NCI-H1092 treated with DMSO at 0.1 percent for 48 hours (cell line): ENCODE results near the gene FEM1B.

Experiments
- DNase-seq: peaks from one replicate; lab custom pipeline; 2025; lab: John Stamatoyannopoulos, UW

FEM1B gene

GRCh38 chr15:68285259-68285980 lies 7.9 kb downstream of the FEM1B start:
- DNase-seq, result no peak

GRCh38 chr15:68286256-68286655 lies 8.7 kb downstream of the FEM1B start:
- no peak for DNase-seq

DNA sequence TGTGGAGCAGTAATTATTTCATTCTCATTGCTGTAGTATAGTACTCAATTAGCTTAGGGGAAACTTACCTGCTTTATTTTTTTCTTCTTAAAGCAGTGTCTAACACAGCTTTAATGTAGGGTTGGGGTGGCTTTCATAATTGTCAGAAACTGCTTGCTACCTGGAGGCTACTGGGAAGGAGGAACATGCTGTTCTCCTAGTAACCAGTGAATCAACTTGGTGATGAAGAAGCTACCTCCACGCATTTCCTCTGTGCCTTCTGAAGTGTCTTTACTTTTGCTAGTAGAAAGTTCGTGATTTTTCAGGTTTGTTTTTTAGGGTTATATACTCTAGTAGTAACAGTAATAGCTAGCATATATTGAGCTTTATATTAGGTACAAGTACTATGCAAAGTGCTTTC lies 11.5 kb downstream of the FEM1B start:
- DNase-seq, result no peak

DNA sequence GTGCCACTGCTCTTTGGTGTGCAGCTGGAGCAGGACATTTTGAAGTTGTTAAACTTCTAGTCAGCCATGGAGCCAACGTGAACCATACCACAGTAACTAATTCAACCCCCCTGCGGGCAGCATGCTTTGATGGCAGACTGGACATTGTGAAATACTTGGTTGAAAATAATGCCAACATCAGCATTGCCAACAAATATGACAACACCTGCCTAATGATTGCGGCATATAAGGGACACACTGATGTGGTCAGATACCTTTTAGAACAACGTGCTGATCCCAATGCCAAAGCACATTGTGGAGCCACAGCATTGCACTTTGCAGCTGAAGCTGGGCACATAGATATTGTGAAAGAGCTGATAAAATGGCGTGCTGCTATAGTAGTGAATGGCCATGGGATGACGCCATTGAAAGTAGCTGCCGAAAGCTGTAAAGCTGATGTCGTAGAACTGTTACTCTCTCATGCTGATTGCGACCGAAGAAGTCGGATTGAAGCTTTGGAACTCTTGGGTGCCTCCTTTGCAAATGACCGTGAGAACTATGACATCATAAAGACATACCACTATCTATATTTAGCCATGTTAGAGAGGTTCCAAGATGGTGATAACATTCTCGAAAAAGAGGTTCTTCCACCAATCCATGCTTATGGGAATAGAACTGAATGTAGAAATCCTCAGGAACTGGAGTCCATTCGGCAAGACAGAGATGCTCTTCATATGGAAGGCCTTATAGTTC lies 12.2 kb downstream of the FEM1B start:
- no peak for DNase-seq

DNA sequence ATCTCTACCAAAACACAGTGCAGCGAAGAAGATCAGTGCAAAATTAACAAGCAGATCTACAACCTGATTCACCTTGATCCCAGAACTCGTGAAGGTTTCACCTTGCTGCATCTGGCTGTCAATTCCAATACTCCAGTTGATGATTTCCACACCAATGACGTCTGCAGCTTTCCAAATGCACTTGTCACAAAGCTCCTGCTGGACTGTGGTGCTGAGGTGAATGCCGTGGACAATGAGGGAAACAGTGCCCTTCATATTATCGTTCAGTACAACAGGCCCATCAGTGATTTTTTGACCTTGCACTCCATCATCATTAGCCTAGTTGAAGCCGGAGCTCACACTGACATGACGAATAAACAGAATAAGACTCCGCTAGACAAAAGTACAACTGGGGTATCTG lies 13.2 kb downstream of the FEM1B start:
- DNase-seq, result no peak

GRCh38 chr15:68292157-68292781 lies 14.7 kb downstream of the FEM1B start:
- DNase-seq, result no peak

DNA sequence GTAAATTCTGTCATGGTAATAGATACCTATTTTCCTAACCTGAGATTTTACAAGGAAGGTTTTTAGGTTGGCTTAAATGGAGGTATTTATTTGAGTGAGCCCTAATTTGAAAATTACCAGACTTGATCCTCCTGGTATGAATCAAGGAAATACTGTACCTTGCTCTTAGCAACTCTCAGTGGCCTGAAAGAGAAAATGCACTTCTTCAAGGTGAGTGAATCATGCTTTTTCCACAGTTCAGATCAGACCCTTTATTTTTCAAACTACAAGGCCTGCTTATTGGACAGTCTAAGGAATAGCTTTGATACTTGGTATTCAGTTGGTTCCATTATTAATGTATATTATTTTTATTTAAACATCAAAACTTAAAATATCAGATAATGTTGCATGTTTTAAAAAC lies 15.4 kb downstream of the FEM1B start:
- DNase-seq, result no peak

GRCh38 chr15:68295014-68295805 lies 17.7 kb downstream of the FEM1B start:
- DNase-seq, result no peak

DNA sequence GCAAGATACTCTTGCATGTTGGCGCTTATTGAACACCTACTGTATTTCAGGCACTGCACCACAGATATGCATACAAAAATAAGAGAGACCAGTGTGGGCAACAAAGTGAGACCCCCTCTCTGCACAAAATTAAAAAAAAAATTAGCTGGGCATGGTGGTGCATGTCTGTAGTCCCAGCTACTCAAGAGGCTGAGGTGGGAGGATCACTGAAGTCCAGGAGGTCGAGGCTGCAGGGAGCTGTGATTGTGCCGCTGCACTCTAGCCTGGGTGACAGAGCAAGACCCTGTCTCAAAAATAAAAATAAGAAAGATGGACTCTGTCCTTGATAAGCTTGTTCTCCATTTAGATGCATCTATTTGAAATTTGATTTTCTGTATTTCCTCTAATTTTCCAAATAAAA lies 20.8 kb downstream of the FEM1B start:
- no peak for DNase-seq

DNA sequence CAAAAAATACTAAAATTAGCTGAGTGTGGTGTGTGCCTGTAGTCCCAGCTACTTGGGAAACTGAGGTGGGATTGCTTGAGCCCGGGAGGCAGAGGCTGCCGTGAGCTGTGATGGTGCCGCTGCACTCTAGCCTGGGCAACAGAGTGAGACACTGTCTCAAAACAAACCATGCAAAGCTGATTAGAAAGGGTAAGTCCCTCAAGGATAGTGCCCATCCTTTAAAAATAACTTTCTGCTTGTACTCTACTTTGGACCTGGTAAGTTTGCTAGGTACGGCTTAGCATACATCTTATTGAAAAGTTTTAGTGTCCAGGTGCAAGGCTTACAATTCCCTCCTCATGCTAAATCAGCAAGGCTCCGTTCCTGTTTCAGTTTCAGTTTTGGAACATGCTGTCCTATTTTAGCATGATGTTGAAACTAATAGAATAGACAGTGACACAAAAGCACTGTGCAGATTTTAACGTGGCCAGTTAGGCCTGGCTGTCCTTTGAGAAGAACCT lies 21.4 kb downstream of the FEM1B start:
- no peak for DNase-seq

DNA sequence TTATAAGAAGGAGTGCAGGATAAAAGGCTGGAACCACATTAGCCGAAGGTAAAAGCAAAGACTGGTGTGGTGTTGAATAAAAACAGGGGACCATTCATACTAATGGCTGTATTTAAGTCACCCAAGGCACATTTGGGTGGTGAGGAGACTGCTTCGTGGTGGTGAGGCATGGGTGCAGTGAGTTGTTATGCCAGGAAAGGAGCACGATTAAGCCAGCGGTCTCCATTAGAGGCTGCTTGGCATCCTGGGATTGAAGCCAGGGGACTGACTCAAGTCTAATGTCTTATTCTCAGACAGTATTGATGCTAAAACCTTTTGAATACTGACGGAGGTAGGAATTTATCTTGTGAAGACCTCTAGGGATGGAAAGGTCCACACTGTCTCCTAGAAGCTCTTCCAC lies 21.9 kb downstream of the FEM1B start:
- no peak for DNase-seq

DNA sequence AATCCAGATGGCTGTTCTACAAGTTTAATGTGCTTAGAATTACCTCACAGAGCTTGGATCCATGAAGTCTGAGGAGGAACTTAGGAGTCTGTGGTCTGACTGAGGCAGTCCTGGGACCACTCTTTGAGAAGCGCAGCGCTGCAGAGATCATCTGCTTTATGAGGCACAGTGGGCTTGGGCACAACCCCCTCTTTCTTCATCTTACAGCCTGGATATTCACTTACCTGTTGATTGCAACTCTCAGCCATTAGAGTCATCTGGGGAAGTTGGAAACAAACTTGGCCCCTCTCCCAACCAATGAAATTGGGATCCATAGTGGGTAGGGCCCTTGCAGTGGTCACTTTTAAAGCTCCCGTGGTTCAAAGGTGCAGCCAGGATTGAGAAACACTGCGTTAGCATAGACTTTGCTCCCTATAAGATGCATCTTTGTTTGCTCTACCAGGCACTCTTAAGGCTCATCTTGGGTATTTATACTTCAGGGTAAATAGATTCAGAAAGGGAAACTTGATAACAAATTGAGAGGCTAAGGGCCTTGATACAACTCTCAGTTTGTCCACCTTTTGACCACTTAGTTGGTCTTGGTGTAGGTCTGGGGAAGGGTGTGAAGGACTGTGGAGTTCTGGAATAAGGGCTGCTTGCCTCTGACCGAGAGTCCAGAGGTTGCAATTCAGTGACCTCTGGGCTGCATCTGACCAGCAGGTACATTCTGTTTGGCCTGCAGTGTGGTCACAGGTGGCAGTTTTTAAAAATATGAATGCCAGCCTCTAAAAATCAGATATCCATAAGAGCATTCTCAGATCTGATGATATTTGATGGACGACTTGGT lies 22.8 kb downstream of the FEM1B start:
- no peak for DNase-seq

DNA sequence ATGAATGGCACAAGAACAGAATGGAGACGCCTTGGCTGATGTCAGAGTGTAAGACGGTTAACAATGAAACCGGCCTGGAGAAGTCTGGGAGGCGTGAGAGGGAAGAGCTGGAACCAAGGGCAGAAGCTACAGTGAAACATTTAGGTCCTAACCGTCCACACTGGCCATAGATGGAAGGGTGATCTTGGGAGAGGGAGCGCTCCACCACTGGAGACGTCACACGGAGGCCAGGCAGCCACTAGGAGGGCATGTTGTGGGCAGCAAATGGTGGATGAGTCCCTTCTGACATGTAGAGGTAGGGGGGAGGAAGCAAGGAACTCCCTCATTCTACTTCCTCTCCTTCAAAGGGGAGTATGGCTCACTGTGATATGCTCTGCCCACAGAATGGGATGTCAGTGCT lies 23.8 kb downstream of the FEM1B start:
- DNase-seq, result no peak

- no peak for DNase-seq
These were observed 25.2 kb downstream of the FEM1B start for GRCh38 chr15:68302729-68303128.

DNA sequence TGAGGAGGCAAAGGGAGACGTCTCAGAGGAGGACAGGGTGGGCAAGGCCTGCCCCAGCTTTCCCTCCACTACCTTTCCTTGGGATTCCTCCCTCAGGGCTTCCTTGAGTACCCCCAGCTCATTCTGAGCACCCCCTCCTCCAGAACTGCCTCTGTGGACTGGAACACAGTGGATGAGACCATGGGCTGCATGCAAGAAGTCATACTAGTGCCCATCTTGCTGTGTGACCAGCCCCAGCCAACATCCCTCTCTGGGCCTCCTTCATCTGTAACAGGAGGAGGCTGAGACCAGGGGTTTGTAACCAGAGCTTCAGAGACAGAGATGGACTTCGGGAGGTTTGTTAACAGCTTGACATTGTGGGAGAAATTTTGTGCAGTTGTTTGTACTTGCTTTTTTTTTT lies 25.6 kb downstream of the FEM1B start:
- no peak for DNase-seq

DNA sequence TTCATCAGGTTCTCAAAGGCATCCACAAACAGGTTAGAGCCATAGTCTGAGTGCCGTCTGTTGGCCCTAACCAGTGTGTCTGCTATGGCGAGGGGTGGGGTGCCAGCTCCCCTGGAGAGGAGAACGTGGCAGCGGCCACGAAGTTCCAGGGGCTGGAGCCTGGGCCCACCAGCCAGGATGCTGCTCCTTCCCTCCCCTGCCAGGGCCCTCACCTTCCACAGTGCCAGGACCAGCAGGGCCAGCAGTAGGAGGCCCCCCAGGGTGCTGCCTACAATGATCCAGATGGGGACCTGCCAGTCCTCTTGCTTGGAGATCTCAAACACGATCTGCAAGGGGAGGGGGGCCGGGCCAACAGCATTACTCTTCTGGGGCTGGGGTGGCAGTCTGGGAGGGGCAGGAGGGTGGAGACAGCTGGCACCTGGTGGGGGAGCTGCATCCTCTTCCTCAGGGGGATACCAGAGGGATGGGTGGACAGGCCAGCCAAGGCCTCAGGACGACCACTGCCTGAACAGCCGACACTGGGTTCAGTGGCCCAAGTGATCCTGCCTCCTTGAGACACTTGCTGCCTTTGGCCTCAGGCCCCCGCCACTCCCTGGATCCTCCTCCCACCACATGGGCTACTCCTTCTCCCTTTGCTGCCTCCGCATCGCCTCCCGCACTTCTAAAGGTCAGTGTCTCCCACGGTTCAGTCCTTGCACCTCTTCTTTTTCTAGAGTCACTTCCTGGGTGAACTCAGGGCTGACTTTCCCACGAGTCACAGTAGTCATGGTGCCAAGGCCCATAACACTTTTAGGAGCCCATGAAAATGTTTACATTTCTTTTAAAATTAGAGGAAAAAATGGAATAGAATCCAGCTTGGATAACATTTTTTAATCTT lies 26.3 kb downstream of the FEM1B start:
- DNase-seq, result no peak

DNA sequence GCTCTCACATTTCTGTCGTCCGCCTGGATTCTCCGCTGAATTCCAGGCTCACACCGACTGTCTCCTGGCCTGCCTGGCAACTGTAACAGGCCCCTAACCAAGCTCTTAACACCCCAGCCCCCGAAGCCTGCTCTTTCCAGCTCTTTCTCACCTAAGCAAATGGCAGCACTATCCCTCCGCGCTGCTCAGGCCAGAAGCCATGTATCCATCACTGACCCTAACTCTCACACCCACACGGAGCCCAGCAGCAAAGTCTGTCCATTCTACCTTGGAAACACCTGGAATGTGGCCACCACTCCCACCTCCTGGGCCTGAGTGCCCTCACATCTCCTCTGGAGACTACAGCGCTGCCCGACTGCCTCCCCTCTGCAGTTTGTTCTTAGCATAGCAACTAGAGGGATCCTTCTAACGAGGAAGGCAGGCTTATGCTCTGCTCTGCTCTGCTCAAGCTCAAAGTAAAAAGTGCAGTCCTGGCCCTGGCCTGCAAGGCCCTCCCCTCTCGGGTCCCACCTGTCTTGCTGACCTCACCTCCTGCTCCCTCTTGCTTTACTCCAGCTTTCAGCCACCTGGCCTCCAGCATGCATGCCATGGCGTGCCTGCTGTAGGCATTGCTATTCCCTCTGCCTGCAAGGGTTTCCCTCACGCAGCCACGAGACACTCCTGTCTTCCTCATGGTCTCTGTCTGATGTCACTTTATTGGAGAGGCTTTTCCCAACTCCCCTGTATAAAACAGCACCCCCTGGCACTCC lies 27.2 kb downstream of the FEM1B start:
- no peak for DNase-seq

DNA sequence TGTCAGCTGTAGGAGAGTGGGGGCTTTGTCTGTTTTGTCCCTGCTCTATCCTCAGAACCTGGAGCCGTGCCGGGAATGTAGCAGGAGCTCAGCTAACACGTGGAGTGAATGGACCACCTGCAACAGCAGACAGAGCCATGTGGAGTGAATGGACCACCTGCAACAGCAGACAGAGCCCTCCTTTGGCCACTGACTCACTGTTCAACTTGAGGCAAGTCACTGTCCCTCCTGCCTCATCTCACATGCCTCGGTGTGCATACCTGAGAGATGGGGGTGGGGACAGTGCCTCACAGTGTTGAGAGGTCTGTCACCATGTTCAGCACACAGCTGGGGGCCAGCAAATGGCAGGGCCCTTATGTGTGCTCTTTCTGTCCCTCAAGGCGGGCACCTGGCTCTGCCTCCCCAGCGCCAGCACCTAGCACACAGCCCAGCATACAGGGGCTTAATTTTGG lies 27.9 kb downstream of the FEM1B start:
- DNase-seq, result no peak

GRCh38 chr15:68307131-68307928 lies 29.8 kb downstream of the FEM1B start:
- DNase-seq, result no peak
